Endometrial microvascular endothelial cells (primary cell): Measurements from ENCODE around the gene ICOS. TPM values are rescaled to one million over a fixed set of nuclear protein-coding genes. Genes with fewer than 3 reads are reported as not detected.

Experiments
- in situ Hi-C: cut with HindIII; loops from 2 replicates; pipeline ENCODE4 v1.10.0; 2017; ENCODE audit warnings: low sequenced_read_pairs, low pct_unique_long_range_greater_than_20kb; ENCODE audit errors: inconsistent ontology term
- total RNA-seq: library from RNA; depleted of rRNA; stranded (reverse); fragments of >200 nt; gene quantifications from one replicate; pipeline ENCODE4 v1.2.3, GENCODE V29; 2015; ENCODE audit errors: inconsistent ontology term

The ICOS gene, protein sequence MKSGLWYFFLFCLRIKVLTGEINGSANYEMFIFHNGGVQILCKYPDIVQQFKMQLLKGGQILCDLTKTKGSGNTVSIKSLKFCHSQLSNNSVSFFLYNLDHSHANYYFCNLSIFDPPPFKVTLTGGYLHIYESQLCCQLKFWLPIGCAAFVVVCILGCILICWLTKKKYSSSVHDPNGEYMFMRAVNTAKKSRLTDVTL
- total RNA-seq: not detected

DNA sequence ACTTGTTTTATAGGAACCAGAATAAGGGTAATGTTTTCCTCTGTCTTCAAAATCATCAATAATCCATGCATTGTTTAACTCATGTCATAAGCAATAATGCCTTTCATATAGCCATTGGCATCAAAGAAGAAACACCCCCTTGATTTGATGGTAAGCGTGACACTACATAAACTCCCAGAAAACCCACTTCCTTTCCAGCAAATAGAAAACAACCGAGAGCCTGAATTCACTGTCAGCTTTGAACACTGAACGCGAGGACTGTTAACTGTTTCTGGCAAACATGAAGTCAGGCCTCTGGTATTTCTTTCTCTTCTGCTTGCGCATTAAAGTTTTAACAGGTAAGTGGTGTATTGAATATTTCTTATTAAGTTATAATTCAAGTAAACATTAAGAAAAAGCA, at the start of gene ICOS:
TSS of gene ICOS (plus strand) at position 229 of the 400 bp plus-strand sequence. CDS start at position 281, 52 bp downstream.
- in situ Hi-C loops: no loop called here

DNA sequence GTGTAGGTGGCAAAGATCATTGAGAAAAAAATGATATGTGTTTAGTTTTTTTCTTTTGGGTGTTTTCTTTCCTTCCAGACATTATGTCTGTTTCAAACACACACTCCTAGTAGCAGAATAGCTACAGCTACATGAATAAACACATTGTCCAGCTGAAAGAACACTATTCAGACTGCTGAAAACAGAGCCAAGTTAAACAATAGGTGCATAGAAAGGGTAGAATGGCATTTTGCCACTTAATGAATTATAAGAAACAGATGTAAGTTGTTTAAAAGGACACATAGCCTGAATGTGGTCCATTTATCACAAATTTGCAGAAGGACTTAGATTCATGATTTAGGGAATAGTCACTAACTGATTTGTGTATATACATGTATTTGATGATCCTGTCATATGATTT, 48.9 kb upstream of the ICOS start:
- in situ Hi-C loops: no loop called here

DNA sequence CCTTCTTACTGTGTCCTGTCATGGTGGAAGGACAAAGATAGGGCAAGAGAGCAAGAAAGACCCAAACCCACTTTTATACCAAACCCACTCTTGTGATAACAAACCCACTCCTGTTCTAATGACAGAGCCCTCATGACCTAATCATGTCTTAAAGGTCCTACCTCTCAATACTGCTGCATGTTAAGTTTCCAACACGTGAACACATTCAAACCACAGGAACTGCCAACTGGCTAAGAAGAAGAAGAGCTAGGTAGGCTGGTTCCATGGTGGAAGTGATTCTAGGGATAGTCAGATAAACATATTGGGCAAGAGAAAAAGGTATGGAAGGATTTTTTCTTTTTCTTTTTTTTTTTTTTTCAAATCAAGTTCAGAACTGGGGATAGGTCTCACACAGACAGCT, 47.0 kb upstream of the ICOS start:
- in situ Hi-C loops: no loop called here

DNA sequence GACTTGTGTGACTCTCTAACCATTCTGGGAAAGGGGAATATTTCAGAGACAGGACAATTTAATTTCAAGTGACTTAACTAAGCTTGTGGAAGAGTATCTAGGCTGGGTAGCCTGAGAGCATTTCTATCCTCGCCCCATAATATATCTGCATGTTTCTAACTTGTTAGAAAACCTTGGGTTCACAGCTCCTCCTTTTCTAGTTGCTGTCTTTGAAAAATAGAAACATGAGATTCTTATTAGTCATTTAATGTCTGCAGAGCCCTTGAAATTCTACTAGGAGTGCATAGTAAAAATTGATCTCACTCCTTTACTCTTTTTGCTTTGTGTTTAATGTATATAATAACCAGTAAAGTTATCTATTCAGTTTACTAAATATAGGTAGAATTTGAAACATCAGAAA, 46.6 kb upstream of the ICOS start:
- in situ Hi-C loops: no loop called here

DNA sequence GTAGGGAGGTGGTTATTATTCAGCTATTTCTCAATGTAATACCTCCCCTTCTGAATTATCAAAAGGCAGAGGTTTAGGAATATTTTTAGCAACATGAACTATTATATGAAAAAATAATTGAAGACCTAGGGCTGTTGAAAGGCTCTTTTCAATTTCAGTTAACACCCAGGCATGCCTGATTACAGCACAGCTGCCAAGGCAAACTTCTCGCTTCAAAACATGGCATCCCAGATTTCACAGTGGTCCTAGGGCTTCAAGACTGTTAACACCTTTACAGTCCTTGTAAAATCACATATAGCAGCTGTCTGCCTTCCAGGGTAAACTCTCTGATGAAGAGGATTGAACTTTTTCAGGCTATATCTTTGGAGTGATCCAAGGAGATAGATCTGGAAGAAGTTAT, 45.8 kb upstream of the ICOS start:
- in situ Hi-C loops: no loop called here

DNA sequence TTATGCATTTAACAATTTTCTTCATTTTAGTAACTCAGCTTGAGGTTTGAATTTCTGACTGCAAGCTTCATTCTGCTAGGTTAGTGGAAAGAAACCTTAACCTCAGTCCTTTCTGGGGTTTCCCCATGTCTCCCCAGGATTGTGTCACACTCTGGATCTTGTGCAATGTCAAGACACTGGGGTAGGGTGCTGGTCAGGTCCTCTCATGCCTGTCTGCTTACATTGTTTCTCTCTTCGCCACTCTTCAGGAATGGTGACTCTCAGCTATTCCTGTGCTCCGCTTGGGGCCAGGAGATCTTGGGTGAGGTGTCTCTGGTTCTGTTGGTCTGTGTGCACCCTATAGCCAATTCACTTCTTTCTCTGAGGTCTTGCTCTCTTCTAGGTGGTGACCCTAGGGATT, 45.1 kb upstream of the ICOS start:
- in situ Hi-C loops: no loop called here

DNA sequence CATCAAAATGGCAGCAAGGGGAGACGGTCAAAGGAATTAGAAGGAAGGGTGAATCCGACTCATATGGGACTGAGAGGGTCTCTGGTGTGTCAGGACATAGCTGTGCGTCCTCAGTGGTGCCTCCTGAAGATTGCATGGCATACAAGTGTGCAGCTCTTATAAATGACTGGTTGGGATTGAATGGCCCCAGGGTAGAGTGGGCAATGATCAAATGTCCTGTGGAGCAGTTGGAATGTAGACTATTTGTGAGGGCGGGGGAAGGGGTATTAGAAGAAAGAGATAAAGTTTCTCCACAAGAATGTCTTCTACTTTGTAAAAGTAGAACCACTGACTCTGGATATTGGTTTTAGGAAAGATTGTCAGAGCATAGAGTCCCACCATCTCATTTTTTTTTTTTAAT, 44.4 kb upstream of the ICOS start:
- in situ Hi-C loops: no loop called here

DNA sequence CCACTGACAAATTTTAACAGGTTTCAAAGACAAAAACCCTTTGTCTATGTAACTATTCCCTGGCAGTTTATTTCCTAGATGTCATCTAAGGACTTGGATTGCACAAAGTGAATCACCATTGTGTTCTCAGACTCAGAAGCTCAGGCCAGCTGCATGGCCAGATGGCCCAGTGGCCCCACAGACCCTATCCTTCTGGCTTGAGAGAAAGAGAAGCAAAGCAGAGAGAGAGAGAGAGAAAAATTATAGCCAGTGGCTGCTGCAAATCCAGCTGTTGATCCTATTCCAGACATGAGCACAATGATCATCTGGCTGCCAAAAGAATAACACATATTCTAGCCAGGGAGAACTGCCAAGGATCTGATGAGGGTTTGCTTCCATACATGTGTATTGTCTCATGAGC, 43.2 kb upstream of the ICOS start:
- in situ Hi-C loops: no loop called here

DNA sequence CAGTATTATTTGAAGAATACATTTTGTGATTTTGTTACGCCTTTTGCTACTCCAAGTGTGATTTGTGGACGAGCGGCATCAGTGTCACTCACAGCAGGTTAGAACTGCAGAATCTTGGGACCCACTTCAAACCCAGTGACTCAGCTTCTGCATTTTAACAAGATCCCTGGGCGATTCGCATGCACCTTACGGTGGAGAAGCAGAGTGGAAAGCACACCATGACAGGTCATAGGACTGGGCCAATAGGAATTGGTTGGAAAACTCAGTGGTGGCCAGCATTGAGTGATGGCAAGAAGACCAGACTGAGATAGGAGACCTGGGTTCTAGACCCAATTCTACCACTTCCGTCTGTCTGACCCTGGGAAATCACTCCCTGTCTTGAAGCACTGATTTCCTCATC, 42.7 kb upstream of the ICOS start:
- in situ Hi-C loops: no loop called here

DNA sequence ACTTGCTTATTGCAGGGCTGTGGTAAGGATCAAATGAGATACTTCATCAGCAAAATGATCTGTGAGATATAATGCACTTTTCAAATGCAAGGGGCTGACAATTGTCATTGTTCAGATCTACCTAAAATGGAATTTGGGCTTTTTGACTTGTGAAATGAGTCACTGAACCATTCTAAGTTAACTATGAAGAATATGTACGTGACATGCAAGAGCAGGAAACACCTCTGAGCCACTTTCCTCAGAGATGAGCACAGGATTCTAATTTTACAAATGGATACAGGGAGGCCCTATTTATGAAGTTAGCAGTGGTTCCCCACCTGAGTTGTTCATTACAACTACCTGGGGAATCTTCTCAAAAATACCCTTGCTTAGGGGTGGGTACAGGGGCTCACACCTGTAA, 42.3 kb upstream of the ICOS start:
- in situ Hi-C loops: no loop called here

DNA sequence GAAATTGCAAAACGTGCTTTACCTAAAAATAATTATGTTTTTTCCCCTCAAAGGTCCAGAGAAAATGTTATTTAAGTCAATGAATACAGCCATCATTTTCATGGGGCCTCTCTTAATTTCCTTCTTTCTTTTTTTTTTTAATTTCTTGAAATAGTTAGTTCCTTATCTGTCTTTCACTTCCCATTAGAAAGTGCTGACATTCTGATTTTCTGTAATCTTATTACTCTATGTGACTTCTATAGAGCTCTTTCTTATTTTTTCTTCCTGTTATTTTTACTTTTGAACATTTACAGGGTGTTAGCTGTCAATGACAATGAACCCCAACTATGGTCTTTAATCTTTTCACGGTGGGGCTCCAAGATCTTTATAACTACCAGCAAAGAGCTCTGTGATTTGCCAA, 39.0 kb upstream of the ICOS start:
- in situ Hi-C loops: no loop called here

DNA sequence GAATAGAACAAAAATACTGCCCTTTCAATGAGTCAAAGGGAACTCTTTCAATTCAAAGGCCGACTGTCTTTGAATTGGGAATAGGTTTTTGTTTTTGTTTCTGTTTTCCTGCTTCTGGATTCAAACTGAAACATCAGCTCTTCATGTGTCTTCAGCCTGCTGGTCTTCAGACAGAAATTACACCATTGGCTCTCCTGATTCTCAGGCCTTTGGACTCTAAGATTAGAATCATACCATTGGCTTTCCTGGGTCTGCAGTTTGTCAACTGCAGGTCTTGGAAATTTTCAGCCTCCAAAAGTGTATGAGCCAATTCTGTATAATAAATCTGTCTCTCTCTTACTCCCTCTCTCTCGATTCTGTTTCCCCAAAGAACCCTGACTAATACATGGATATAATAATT, 37.9 kb upstream of the ICOS start:
- in situ Hi-C loops: no loop called here

DNA sequence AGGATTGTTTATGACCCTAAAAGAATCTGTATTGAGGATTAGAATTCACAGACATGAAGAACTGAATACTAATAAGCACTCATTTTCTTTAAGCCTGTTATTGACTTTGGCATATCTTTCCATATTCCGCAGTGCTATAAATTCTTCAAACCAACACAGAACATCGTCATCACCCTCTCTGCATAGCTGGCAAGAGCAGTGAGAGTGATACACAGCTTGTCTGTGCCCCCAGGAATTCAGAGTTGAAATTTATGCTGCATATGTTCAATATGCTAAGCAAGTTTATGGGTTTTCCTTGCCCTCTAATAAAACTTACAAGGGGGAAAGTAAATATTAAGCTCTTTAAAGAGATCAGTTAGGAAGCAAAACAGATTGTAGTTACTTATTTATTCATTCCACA, 36.3 kb upstream of the ICOS start:
- in situ Hi-C loops: no loop called here

DNA sequence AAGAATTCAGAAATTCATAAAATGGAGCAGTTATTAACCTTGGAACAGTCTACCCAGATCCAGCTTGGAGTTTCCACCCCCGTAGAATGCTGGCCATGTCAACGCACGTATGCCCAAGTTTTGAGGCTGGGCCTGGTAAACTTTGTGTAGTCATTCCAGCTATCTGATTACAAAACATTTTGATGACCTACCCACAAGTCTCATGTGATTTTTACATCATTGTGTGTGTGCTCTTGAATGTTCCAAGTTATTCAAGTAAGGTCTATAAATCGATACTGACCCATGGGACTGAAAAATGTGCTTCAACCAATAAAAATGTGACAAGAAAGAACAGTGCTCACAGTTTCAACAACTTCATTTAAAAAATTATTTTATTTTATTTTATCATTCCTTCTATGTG, 32.5 kb upstream of the ICOS start:
- in situ Hi-C loops: no loop called here

DNA sequence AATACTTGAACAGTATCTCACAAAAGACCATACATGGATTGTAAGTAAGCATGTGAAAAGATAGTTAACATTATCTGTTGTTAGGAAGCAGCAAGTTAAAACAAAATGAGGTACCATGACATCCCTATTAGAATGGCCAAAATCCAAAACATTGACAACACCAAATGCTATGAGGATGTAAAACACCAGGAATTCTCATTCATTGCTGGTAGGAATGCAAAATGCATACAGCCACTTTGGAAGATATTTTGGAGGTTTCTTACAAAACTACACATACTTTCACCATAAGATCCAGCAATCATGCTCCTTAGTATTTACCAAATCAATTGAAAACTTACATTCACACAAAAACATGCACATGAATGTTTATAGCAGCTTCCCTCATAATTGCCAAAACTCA, 30.9 kb upstream of the ICOS start:
- in situ Hi-C loops: no loop called here

DNA sequence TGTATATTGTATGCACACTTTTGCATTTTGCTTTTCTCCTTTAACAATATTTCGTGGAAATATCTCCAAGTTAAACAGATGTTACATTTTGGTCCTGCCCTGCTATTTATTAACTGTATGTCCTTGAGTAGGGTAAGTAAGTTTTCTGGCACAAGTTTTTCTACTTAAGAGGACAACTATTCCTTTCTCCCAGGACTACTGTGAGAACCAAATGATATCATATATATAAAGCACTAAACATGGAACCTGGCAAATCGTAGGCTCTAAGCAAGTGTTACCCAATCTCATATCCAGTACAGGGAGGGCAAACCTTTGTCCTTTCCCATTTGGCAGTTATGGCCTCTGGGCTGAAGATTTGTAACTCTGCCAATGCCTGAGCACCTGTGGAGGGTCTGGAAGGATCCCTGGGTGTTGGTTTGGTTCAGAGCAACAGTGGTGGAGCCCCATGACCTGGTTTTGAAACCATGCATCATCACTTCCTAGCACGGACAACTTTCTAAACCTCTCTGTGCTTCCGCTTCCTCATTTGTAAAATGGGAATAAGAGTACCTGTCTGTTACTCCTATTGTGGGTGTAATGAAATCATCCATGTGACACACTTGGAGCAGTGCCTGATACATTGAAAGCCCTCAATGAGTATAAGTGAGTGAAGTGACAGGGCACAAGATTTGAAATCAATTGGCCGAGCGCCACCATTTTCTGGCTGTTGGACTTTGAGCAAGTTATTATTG, 28.3 kb upstream of the ICOS start:
- in situ Hi-C loops: no loop called here

DNA sequence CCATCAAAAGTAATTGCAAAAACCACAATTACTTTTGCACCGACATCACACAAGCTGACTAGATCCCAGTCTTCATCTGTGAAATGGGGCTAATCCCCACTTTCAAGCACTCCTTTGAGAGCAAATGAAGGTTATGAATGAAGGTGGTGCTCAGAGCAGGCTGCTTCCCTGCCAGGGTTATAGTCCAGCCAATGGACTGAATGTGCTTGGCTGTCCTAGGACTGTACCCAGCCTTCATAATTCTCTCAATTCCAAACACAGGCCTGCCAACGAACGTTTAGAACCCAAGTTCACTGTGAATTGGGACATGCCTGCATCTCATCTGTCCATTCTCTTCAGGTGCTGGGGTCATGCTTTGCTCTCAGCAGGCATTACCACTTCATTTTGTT, 27.8 kb upstream of the ICOS start:
- in situ Hi-C loops: no loop called here

DNA sequence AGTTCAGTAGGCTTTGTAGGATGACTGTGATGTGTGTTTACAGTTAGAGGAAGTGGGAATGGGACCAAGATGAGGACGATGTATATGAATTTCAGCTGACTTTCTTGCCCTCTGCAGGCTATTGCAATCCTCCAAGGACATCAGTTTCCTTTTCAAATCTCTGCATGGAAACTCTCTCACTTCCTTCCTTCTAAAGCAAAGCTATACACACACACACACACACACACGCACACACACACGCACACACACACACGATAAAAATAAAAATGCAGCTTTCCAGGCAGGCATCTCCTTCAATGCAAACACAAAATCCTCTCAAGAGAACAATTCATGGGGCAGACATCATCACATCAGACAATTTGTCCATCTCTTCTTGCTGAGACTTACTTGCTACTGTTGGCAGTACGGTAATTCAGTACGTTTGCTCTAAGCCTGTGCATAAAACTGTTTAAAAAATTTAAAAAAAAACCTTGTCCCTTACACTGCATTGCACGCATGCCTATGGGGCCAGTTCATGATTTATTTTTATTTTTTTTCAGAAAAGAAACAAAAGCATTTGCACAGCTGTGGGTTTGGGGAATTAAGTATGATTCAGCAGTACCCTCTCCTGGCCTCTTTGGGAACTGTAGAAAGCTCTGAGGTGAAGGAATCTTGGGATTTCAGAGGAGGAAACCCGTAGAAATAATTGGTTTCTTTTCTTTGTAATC, 27.1 kb upstream of the ICOS start:
- in situ Hi-C loops: no loop called here

DNA sequence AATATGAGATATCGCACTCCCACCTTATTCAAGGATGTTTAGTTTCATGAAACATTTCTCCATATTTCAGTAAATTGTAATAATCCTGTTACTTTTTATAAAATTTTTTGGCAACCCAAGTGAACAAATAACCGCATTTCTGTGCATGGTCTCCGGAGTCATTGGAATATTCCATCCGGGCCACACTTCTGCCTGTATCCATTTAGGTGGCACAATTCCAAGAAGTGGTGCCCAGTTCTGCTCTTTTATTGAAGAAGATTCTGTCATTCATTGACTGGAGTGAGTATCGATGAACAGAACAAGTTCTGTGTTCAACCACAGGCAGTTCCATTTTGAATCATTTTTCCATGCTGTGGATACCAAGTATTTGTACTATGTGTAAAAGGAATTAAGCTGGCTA, 26.6 kb upstream of the ICOS start:
- in situ Hi-C loops: no loop called here

DNA sequence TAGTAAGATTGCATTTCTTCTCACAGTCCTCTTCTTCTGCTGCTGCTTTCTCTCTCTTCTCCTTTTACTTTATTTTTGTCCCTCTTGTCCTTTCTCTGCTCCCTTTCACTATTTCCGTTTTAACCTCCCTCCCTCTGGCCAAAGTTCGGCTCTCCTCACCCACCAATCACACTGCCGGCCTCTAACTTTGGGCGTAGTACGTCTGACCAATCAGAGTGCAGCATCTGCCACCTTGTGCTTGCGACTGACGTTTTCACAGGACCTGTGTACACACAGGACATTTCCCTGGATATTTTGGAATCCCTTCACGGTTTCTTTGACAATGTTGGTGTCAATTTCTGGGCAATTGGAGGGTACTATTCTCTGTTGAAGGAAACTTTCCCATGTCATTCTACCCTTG, 22.6 kb upstream of the ICOS start:
- in situ Hi-C loops: no loop called here
